ENCODE results near the gene ANKRD40CL.

- TF ChIP-seq CTCF (conservative IDR thresholded peaks at IDR 0.05; ENCODE audit: low read length) (peak; percentile 98), EZH2phosphoT487 (IDR thresholded peaks at IDR 0.05; ENCODE audit: borderline replicate concordance) (no peak)
These were observed 15.9 kb upstream of the ANKRD40CL start for GRCh38 chr17:50783193-50783660.
